ENCODE results near the gene NELFE.

Gene NELFE

DNA sequence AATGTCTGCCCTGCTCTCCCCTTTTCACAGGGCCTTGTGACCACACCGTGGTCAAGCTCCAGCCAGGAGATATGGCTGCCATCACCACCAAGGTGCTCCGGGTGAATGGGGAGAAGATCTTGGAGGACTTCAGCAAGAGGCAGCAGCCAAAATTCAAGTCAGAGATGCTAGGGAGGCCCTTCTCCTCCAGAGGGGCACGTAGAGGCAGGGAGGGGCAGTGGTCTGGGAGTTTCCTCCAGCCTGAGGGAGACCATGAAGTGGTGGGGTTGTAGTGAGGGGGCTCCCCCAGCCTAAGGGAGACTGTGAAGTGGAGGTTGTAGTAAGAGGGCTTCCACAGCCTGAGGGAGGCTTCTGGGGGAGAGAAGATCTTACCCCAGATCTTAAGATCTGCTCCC, 9.2 kb upstream of the NELFE start:
- H3K27me3 Mint-ChIP-seq, result no peaks in the 10 kb centered on the region
- peaks cover 65% of the 10 kb centered on the region for H3K36me3 Mint-ChIP-seq
- no peak overlapping the region for H3K27ac Mint-ChIP-seq

DNA sequence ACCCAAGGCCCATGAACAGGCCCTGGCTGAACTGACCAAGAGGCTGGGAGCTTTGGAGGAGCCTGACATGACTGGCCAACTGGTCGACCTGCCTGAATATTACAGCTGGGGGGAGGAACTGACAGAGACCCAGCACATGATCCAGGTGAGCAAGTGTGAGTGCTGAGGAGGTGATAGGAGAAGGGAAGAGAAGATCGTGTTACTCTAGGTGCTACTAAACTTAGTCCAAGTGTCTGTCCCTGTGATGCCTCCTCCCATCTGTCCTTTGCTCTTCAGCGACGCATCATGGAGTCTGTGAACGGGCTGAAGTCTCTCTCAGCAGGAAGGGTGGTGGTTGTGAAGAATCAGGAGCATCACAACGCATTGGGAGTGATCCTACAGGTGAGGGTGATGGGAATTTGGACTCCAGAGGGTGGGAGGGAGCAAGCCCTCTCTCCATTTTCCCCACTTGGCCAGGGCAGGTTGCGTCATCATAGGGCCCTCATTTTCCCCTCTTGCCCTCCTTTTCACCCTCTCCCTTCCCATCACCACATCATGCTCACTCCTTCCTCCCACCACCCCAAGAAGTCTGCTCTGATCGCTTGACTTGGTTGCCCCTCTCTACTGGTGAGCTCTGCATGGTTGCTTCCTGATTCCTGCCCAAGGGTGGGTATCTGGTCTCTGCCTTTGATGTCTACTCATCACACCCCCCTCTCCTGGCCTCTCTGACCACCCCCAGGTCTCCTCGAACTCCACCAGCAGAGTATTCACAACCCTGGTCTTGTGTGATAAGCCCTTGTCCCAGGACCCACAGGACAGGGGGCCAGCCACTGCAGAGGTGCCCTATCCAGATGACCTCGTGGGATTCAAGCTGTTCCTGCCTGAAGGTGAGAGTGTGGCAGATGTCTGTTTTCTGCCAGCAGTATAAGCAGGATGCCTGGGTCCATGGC, 8.5 kb upstream of the NELFE start:
- ATAC-seq, result no peak
- Mint-ChIP-seq H3K9me3 (no peaks in the 10 kb centered on the region), H3K27ac (no peak overlapping the region), H3K4me3 (no peak overlapping the region), H3K36me3 (peaks cover 72% of the 10 kb centered on the region), H3K27me3 (no peaks in the 10 kb centered on the region), H3K4me1 (peaks cover 38% of the 10 kb centered on the region)

More for the DNA sequence above, 9.2 kb upstream of the NELFE start:
- no peak for ATAC-seq
- H3K9me3 Mint-ChIP-seq, result no peaks in the 10 kb centered on the region
- H3K4me1 Mint-ChIP-seq, result peaks cover 41% of the 10 kb centered on the region
- H3K4me3 Mint-ChIP-seq, result no peak overlapping the region

DNA sequence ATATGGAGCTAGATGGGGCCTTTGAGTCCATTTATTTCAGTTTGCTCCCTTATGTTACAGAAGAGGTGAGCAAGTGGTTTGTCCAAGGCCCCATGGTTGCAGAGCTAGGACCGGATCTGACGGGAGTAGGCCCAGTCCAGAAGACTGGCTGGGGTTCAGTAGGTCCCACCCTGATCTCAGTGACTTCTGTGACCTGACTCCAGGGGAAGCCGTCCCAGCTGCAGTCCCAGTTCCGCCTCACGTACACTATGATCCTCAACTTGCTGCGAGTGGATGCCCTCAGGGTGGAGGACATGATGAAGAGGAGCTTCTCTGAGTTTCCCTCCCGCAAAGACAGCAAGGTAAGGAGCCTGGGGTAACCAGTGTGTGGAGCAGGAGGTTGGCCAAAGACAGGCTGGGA, 7.7 kb upstream of the NELFE start:
- peaks cover 79% of the 10 kb centered on the region for H3K36me3 Mint-ChIP-seq
- peaks cover 45% of the 10 kb centered on the region for H3K4me1 Mint-ChIP-seq
- no peaks in the 10 kb centered on the region for H3K9me3 Mint-ChIP-seq
- H3K27me3 Mint-ChIP-seq, result no peaks in the 10 kb centered on the region
- no peak for ATAC-seq
- H3K27ac Mint-ChIP-seq, result no peak overlapping the region
- no peak overlapping the region for H3K4me3 Mint-ChIP-seq

DNA sequence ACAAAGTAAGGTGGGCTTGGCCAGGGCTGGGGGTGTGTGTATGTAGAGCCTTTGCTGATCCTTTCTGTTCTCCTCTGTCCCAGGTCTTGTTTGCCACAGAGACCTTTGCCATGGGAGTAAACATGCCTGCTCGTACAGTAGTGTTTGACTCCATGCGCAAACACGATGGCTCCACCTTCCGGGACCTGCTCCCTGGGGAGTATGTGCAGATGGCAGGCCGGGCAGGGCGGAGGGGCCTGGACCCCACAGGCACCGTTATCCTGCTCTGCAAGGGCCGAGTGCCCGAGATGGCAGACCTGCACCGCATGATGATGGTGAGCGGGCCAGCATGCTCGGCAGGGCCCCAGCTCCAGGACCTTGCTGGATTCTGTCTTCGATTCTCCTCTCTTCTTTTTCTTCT, 6.9 kb upstream of the NELFE start:
- Mint-ChIP-seq H3K9me3 (no peaks in the 10 kb centered on the region), H3K36me3 (peaks cover 87% of the 10 kb centered on the region), H3K4me1 (peaks cover 43% of the 10 kb centered on the region), H3K4me3 (no peak overlapping the region), H3K27me3 (no peaks in the 10 kb centered on the region), H3K27ac (no peak overlapping the region)
- no peak for ATAC-seq

DNA sequence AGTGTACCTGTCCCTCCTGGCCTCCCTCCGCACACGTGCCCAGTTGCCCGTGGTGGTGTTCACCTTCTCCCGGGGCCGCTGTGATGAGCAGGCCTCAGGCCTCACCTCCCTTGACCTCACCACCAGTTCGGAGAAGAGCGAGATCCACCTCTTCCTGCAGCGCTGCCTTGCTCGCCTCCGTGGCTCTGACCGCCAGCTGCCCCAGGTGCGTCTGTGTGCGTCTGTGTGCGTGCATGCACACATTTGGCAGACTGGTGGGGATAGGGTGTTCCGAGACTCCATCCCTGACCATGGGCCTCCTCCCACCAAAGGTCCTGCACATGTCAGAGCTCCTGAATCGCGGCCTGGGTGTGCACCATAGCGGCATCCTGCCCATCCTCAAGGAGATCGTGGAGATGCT, 5.2 kb upstream of the NELFE start:
- Mint-ChIP-seq H3K27me3 (no peaks in the 10 kb centered on the region), H3K4me1 (peaks cover 44% of the 10 kb centered on the region), H3K27ac (peak overlapping the region; percentile 18), H3K4me3 (no peak overlapping the region), H3K36me3 (peaks cover 78% of the 10 kb centered on the region), H3K9me3 (no peaks in the 10 kb centered on the region)
- ATAC-seq, result no peak

DNA sequence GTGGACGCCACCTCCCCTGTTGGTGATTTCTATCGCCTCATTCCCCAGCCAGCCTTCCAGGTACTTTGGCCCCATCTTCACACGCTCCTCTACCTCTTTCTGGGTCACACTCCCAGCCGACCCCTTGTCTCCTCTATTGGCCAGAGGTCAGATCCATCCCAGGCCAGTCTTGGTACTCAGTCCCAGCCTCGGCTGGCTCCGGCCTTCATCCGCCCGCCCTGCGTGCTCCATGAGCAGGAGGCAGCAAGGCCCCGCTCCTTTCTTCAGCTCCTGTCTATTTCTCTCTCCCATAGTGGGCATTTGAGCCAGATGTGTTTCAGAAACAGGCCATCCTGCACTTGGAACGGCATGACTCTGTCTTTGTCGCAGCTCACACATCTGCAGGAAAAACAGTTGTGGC, 2.8 kb upstream of the NELFE start:
- Mint-ChIP-seq H3K4me1 (peaks cover 47% of the 10 kb centered on the region), H3K9me3 (no peaks in the 10 kb centered on the region), H3K4me3 (no peak overlapping the region), H3K36me3 (peaks cover 62% of the 10 kb centered on the region), H3K27me3 (no peaks in the 10 kb centered on the region), H3K27ac (peak overlapping the region; percentile 87)
- no peak for ATAC-seq

DNA sequence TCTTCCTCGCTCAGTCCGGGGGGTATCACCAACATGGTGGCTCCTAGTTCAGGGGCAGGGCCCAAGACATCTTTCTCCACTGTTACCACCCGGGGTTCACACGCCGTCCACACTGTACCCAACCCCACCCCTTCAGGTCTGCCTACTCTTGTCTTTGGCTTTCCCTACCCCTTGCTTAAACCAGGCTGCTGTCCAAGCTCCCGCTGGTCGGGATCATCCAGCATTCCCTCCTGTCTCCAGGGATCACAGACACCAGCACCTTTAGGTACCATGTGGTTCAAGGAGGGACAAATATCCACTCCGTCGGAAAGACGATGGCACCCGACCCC, 395 bp downstream of the NELFE start:
- Mint-ChIP-seq H3K27me3 (no peaks in the 10 kb centered on the region), H3K4me1 (peaks cover 47% of the 10 kb centered on the region), H3K36me3 (peaks cover 59% of the 10 kb centered on the region), H3K9me3 (no peaks in the 10 kb centered on the region), H3K27ac (peak overlapping the region; percentile 87), H3K4me3 (peak overlapping the region; percentile 95)
- ATAC-seq, result no peak

DNA sequence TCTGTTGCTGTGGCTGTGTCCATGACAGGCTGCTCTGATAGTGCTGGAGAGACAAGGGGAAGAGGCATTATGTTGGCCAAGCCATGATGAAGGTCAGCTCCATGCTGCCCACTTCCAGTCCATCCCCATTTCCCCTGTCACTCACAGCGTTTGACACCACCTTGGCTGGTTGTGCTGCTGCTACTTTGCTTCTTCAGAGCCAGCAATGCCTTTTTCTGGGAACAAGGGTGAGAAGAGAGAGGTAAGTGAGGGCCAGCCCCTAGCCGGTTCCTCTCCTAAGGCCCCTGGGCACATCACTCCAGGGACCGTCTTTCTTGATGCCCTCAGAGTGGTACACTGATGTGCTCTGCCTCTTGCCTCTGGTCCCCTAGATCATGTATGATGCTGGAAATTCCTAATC, 2.0 kb downstream of the NELFE start:
- Mint-ChIP-seq H3K27me3 (no peaks in the 10 kb centered on the region), H3K4me1 (peaks cover 40% of the 10 kb centered on the region), H3K4me3 (peak overlapping the region; percentile 67), H3K27ac (no peak overlapping the region), H3K36me3 (peaks cover 52% of the 10 kb centered on the region), H3K9me3 (no peaks in the 10 kb centered on the region)
- no peak for ATAC-seq

DNA sequence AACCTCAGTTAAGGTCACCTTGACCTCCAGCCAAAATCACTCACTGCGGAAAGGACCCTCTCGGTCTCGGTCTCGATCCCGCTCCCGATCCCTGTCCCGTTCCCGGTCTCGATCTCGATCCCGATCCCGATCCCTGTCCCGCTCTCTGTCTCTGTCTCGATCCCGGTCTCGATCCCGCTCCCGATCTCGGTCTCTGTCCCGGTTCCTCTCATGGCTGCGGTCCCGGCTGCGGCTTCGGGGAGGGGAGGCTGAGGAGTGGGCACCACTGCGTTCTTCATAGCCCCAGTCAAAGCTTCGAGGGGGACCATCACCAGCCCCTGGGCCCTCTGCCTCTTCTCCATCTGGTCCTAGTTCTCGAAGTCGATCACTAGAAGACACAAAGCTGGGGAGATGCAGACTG, 4.3 kb downstream of the NELFE start:
- Mint-ChIP-seq H3K27ac (no peak overlapping the region), H3K27me3 (no peaks in the 10 kb centered on the region), H3K4me3 (no peak overlapping the region), H3K9me3 (no peaks in the 10 kb centered on the region), H3K4me1 (peaks cover 21% of the 10 kb centered on the region), H3K36me3 (peaks cover 36% of the 10 kb centered on the region)
- no peak for ATAC-seq

DNA sequence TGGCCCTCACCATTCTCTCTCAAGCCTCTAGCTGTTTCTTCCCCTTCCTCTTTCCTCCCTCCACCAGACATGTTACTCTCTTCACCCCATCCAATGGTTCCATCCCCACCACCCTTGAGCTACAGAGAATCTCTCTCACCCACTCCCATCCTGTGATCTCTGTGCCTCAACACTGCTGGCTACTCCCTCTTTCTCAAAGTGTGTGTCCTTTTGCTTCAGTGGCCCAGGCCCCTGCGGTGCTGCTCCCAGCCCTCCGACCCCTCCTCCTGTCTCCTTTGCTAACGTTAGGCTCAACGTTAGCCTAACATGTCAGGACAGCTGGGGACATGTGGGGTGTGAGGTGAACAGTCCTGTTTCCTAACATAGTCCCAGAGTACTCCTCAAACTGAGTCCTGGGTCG, 5.9 kb downstream of the NELFE start:
- H3K27me3 Mint-ChIP-seq, result no peaks in the 10 kb centered on the region
- H3K27ac Mint-ChIP-seq, result peak overlapping the region; percentile 18
- peaks cover 8% of the 10 kb centered on the region for H3K4me1 Mint-ChIP-seq
- H3K36me3 Mint-ChIP-seq, result peaks cover 36% of the 10 kb centered on the region
- H3K9me3 Mint-ChIP-seq, result no peaks in the 10 kb centered on the region
- H3K4me3 Mint-ChIP-seq, result no peak overlapping the region
- no peak for ATAC-seq

DNA sequence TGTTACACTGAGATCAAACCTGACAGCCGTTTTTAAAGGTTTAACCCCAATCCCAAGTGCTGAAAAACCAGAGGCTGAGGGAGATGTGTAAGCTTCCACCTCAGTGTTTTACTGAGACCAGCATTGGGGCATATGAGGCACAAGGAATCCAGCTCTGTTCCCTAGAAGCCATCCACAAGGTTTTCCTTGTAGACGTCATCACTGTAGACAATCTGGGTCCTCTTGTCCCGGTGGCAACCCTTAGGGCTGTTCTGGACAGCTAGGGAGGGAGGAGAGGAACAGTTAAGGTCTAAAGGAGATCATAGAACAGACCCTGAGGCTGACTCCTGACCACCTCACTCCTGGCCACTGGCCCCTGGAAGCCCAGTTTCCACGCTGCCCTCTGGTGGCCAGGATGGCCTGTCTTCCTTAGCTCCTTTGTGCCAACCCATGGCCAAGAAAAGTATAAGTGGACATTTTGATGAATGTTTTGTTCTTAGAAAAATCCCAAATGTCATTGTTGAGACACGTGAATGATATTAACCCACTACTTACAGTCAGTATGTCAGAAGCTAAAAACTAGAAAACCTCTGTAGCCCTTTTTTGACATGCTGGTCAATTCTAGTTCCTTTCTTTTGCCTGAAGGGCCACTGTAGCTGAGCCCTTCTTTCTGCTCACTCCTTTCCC, 6.5 kb downstream of the NELFE start:
- H3K36me3 Mint-ChIP-seq, result peaks cover 36% of the 10 kb centered on the region
- H3K27ac Mint-ChIP-seq, result peak overlapping the region; percentile 18
- peak; percentile 59 for ATAC-seq
- H3K4me1 Mint-ChIP-seq, result peaks cover 2% of the 10 kb centered on the region
- H3K27me3 Mint-ChIP-seq, result no peaks in the 10 kb centered on the region
- H3K4me3 Mint-ChIP-seq, result no peak overlapping the region
- no peaks in the 10 kb centered on the region for H3K9me3 Mint-ChIP-seq

DNA sequence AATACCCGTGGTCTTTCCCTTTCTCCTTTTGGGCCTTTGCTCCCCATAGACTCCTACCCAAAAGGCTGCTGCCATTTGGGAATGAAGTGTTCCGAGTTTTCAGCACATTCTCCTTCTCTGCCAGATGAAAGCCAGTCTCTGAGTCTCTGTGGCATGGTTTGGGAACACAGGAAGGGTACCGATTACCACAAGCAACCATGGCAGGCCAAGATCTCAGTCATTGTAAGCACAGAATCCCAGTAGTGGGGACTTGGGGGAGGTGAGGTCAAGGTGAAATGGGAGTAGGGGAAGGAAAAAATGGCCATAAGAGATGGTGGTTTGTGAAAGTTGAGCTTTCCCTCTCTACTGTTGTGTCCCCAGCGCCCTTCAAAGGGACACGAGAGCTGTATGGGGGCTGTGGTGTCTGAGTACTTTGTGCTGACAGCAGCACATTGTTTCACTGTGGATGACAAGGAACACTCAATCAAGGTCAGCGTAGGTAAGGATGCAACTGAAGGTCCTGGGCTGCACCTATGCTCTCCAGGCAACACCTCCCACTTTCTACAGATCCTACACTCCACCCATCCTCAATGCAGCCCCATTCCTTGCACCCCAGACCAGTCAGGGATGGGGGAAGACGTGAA, 8.7 kb downstream of the NELFE start:
- Mint-ChIP-seq H3K27ac (no peak overlapping the region), H3K4me3 (no peak overlapping the region)
- no peak for ATAC-seq

DNA sequence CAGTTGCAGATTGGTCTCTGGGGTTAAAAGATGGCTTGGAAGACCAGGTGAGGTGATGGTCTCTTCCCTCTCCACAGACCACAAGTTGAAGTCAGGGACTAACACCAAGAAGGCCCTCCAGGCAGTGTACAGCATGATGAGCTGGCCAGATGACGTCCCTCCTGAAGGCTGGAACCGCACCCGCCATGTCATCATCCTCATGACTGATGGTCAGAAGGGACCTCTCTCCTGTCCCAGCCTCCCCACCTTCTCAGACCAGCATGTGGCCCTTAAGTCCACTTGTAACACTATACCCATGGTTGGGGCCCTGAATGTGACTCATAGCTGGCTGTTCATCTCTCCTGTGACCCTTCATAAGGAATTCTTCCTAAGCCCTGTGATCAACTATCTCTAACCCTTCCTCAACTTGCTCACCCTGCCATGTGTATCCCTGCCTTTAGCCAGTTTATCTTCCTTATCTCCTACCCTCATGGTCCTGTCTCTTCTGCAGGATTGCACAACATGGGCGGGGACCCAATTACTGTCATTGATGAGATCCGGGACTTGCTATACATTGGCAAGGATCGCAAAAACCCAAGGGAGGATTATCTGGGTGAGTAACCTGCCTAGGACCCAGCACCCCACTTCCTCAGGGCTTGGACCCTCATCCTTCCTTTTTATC, 9.9 kb downstream of the NELFE start:
- ATAC-seq, result no peak
- no peaks in the 10 kb centered on the region for H3K9me3 Mint-ChIP-seq
- H3K36me3 Mint-ChIP-seq, result peaks cover 13% of the 10 kb centered on the region
- no peak overlapping the region for H3K4me3 Mint-ChIP-seq
- peaks cover 16% of the 10 kb centered on the region for H3K27me3 Mint-ChIP-seq
- peaks cover 7% of the 10 kb centered on the region for H3K4me1 Mint-ChIP-seq
- no peak overlapping the region for H3K27ac Mint-ChIP-seq

More for the DNA sequence above, 8.7 kb downstream of the NELFE start:
- peaks cover 25% of the 10 kb centered on the region for H3K36me3 Mint-ChIP-seq
- peaks cover 7% of the 10 kb centered on the region for H3K4me1 Mint-ChIP-seq
- H3K9me3 Mint-ChIP-seq, result no peaks in the 10 kb centered on the region
- H3K27me3 Mint-ChIP-seq, result peaks cover 7% of the 10 kb centered on the region

DNA sequence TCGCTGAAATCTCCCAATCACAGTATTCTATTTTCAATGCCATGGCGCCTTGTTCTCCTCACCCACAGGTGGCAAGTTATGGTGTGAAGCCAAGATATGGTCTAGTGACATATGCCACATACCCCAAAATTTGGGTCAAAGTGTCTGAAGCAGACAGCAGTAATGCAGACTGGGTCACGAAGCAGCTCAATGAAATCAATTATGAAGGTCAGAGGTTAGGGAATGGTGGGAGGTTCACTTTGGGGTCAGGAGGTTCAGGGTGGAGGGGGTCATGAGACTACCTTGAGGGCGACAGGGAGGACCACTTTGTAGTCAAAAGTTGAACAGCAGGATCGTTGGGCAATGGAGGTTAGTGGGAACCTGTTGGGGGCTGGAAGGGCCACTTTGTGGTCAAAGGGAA, 10.5 kb downstream of the NELFE start:
- H3K36me3 Mint-ChIP-seq, result peaks cover 8% of the 10 kb centered on the region
- no peak overlapping the region for H3K4me3 Mint-ChIP-seq
- no peaks in the 10 kb centered on the region for H3K9me3 Mint-ChIP-seq
- ATAC-seq, result no peak
- H3K4me1 Mint-ChIP-seq, result peaks cover 7% of the 10 kb centered on the region
- H3K27ac Mint-ChIP-seq, result no peak overlapping the region
- peaks cover 22% of the 10 kb centered on the region for H3K27me3 Mint-ChIP-seq

DNA sequence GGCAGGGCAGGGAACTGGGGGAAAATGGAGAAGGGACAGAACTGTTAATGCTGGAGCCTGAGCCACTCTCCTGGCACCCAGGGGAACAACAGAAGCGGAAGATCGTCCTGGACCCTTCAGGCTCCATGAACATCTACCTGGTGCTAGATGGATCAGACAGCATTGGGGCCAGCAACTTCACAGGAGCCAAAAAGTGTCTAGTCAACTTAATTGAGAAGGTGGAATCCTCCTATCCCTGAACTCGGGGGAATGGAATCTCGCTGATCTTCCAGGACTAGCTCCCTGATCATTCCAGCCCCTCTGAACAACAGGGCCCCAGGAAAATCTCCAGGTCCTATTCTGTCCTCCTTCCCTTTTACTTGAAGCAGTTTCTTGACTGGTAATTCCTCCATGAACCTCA, 10.9 kb downstream of the NELFE start:
- ATAC-seq, result no peak
- Mint-ChIP-seq H3K4me1 (peaks cover 7% of the 10 kb centered on the region), H3K9me3 (no peaks in the 10 kb centered on the region), H3K36me3 (peaks cover 3% of the 10 kb centered on the region), H3K27me3 (peaks cover 26% of the 10 kb centered on the region), H3K27ac (no peak overlapping the region), H3K4me3 (no peak overlapping the region)

Measured in stimulated activated memory B cell treated with anti-CD40 and anti-IgM and Interleukin-4, amounts not matched to agents 10 μg/mL and 1 μg/mL and 100 μg/mL, for 72 hours (primary cell).